Measurements from ENCODE around the gene PPP1R7. TPM values are rescaled to one million over a fixed set of nuclear protein-coding genes. Genes with fewer than 3 reads are reported as not detected.

Gene PPP1R7
- total and polyA plus RNA-seq, 8 donors = 61.6 to 80.0 (median 71.3) TPM

DNA sequence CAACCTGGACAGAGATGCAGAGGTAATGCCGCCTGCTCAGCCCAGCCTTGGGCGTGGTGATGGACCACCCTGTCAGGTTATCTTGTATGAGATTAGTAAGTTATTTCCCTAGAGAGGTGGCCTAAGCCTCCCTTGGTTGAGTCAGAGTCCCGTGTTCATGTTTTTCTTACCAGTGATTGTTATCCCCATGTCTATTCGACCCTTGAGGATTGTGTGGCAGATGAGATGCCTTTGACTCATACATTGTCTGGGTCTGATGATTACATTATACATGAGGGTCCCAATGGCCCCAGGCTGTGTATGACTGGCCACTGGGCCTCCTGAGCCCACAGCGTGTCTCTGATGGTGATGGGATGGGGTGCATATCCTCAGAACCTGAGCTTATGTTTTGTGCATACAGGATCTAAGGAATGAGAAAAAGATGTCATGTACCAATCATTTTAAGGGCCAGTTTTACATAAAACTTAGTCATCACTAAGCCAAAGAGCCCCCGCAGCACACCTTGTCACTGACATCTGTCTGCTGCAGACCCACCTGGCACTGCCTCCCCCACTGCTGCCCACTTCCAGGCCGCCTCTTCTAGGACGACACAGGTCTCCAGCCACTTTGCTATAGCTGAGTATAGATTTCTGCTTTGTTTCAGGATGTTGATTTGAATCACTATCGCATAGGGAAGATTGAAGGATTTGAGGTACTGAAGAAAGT is 7.7 kb downstream of the PPP1R7 start:
- intact Hi-C loops (cut with DNase I) = no loop called here
- H3K27ac ChIP-seq = no peak overlapping the region
- TF ChIP-seq, protein P1, sequence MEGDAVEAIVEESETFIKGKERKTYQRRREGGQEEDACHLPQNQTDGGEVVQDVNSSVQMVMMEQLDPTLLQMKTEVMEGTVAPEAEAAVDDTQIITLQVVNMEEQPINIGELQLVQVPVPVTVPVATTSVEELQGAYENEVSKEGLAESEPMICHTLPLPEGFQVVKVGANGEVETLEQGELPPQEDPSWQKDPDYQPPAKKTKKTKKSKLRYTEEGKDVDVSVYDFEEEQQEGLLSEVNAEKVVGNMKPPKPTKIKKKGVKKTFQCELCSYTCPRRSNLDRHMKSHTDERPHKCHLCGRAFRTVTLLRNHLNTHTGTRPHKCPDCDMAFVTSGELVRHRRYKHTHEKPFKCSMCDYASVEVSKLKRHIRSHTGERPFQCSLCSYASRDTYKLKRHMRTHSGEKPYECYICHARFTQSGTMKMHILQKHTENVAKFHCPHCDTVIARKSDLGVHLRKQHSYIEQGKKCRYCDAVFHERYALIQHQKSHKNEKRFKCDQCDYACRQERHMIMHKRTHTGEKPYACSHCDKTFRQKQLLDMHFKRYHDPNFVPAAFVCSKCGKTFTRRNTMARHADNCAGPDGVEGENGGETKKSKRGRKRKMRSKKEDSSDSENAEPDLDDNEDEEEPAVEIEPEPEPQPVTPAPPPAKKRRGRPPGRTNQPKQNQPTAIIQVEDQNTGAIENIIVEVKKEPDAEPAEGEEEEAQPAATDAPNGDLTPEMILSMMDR (IDR thresholded peaks at IDR 0.05) = no peak
- ATAC-seq = no peak
- no peaks in the 10 kb centered on the region for H3K27me3 ChIP-seq
- no peak overlapping the region for H3K4me3 ChIP-seq
- peaks cover 7 to 20% of the 10 kb centered on the region in 2 donors for H3K4me1 ChIP-seq
- peaks cover 0 to 73% of the 10 kb centered on the region in 2 donors for H3K36me3 ChIP-seq
- no peak for DNase-seq
- no peaks in the 10 kb centered on the region for H3K9me3 ChIP-seq

DNA sequence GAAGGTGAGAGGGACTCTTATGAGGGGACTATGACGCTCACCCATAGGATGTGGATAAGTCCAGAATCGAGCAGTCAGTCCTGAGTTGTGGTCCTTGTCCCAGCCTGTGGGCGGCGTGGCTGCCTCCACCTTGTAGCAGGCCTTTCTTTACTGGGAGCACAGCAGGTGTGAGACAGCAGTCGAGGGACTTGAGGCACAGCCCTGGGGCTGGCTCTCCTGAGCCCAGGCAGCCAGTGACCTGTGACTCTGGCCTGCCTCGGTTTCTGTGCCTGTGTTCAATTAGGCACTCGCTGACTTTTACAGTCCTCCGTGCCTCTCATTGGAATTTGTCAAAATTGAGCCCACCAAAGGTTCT is 8.3 kb downstream of the PPP1R7 start:
- ATAC-seq (no peak), DNase-seq (no peak)
- Histone ChIP-seq H3K4me3 (no peak overlapping the region), H3K27ac (no peak overlapping the region), H3K4me1 (peaks cover 7 to 20% of the 10 kb centered on the region in 2 donors), H3K9me3 (no peaks in the 10 kb centered on the region), H3K36me3 (peaks cover 0 to 73% of the 10 kb centered on the region in 2 donors), H3K27me3 (no peaks in the 10 kb centered on the region)
- intact Hi-C loops (cut with DNase I) = no loop called here
- TF ChIP-seq, protein P1 (IDR thresholded peaks at IDR 0.05) = no peak

DNA sequence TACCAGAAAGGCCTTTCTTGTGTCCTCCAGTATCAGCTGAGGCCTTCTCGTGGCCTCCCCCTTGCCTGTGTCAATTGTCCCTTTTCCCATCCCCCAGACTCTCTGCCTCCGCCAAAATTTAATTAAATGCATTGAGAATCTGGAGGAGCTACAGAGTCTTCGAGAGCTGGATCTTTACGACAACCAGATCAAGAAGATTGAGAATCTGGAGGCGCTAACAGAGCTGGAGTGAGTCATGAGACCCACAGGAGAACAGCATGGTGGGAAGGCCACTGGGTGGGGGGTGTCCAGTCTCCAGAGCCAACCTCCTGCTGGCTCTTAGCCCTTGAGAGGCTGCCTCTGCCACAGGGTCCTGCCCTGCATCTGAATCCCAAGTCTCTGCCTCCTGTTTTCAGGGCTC is 8.8 kb downstream of the PPP1R7 start:
- TF ChIP-seq, protein P1 (IDR thresholded peaks at IDR 0.05) = no peak
- H3K4me3 ChIP-seq = no peak overlapping the region
- H3K4me1 ChIP-seq = peaks cover 7 to 20% of the 10 kb centered on the region in 2 donors
- H3K9me3 ChIP-seq = no peaks in the 10 kb centered on the region
- H3K36me3 ChIP-seq = peaks cover 0 to 75% of the 10 kb centered on the region in 2 donors
- no peak overlapping the region for H3K27ac ChIP-seq
- no peaks in the 10 kb centered on the region for H3K27me3 ChIP-seq
- intact Hi-C loops (cut with DNase I) = no loop called here
- peak in 1 of 4 donors; percentile 2 for DNase-seq
- ATAC-seq = no peak

DNA sequence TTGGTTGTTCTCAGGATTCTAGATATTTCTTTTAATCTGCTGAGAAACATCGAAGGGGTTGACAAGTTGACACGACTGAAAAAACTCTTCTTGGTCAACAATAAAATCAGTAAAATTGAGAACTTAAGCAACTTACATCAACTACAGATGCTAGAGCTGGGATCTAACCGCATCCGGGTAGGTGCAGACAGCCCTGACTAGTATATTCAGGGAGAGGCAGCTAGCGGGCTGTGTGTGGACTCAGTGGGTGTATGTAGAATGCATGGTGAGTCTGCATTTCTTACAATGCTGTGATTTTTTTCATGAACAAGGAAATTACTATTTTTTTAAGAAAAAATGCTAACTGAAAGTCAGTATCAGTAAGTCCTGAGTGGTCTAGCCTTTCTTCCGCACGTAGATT is 10.1 kb downstream of the PPP1R7 start:
- H3K36me3 ChIP-seq = peaks cover 0 to 78% of the 10 kb centered on the region in 2 donors
- ATAC-seq = no peak

DNA sequence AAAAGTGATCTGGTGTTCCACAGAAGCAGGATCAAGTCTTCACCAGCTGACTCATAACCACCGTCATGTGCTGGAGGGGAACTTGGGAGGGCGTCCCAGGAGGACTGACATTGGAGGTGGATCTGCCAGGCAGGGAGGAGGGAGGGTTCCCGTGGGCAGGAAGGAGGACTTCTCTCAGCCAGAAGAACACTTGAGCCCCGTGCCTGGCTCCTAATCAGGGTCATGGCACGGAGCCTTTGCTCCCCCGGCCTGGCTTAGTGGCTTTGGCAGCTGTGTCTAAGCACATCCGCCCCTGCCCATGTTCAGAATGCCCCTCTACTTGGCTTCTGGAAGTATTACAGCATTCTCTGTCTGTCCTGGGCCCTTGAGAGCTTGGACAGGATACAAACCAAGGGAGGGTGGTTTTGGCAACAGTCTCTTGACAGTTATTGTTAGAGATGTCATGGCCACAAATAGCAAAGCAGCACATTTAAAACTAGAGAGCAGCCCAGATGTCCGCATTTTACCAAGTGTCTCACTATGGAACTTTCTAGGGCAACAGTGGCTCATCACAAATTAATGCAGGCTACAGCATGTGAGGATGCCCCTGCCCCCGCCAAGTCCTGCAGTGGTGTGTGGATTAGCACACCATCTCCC is 11.5 kb downstream of the PPP1R7 start:
- TF ChIP-seq, protein P1 (IDR thresholded peaks at IDR 0.05) = no peak
- Histone ChIP-seq H3K27ac (peak overlapping the region; percentile 18 to 67), H3K4me1 (peaks cover 7 to 20% of the 10 kb centered on the region in 2 donors), H3K4me3 (no peak overlapping the region), H3K36me3 (peaks cover 0 to 89% of the 10 kb centered on the region in 2 donors), H3K27me3 (no peaks in the 10 kb centered on the region), H3K9me3 (no peaks in the 10 kb centered on the region)
- DNase-seq = peak; percentile 16 to 66 (median 55)
- peak; percentile 85 for ATAC-seq
- intact Hi-C loops (cut with DNase I) = no loop called here

More for the DNA sequence above, 10.1 kb downstream of the PPP1R7 start:
- H3K4me3 ChIP-seq = no peak overlapping the region
- DNase-seq = peak in 1 of 4 donors; percentile 1
- intact Hi-C loops (cut with DNase I) = no loop called here
- no peak overlapping the region for H3K27ac ChIP-seq
- H3K4me1 ChIP-seq = peaks cover 7 to 20% of the 10 kb centered on the region in 2 donors
- no peaks in the 10 kb centered on the region for H3K27me3 ChIP-seq
- H3K9me3 ChIP-seq = no peaks in the 10 kb centered on the region
- TF ChIP-seq, protein P1 (IDR thresholded peaks at IDR 0.05) = no peak

Data from left lung (tissue), 10 donors.